Measurements from ENCODE around the gene NANOS2.

NANOS2 gene

GRCh38 chr19:45890877-45891276 is 23.7 kb downstream of the NANOS2 start:
- no peak for DNase-seq

GRCh38 chr19:45889210-45889885 is 25.2 kb downstream of the NANOS2 start:
- DNase-seq = no peak

- DNase-seq = no peak
Observed at GRCh38 chr19:45887200-45887710, 27.3 kb downstream of the NANOS2 start.

GRCh38 chr19:45886427-45887199 is 28.0 kb downstream of the NANOS2 start:
- DNase-seq = peak; percentile 82 to 93 (median 82)

- peak; percentile 82 to 92 (median 86) for DNase-seq
Observed at GRCh38 chr19:45885556-45886426, 28.8 kb downstream of the NANOS2 start, which contains the start of gene IRF2BP1. TSS of gene IRF2BP1 (minus strand) at chr19:45886141. CDS start at chr19:45885774, 367 bp downstream.

GRCh38 chr19:45884682-45885555 is 29.7 kb downstream of the NANOS2 start:
- peak in 1 of 6 experiments; percentile 20 for DNase-seq

GRCh38 chr19:45883881-45884681 is 30.5 kb downstream of the NANOS2 start:
- DNase-seq = no peak

GRCh38 chr19:45883586-45883880 is 31.0 kb downstream of the NANOS2 start:
- peak in 1 of 6 experiments; percentile 27 for DNase-seq

- DNase-seq = peak; percentile 50 to 78 (median 76)
Observed at GRCh38 chr19:45882652-45883585, 31.7 kb downstream of the NANOS2 start.

- DNase-seq = no peak
Observed at GRCh38 chr19:45881909-45882528, 32.6 kb downstream of the NANOS2 start.

- no peak for DNase-seq
Observed at GRCh38 chr19:45881082-45881908, 33.3 kb downstream of the NANOS2 start.

GRCh38 chr19:45879971-45880370 is 34.6 kb downstream of the NANOS2 start:
- DNase-seq = no peak

GRCh38 chr19:45879055-45879454 is 35.5 kb downstream of the NANOS2 start:
- DNase-seq = no peak

GRCh38 chr19:45878043-45878794 is 36.4 kb downstream of the NANOS2 start:
- no peak for DNase-seq

- peak in 1 of 6 experiments; percentile 39 for DNase-seq
Observed at GRCh38 chr19:45876411-45877197, 38.0 kb downstream of the NANOS2 start.

GRCh38 chr19:45876161-45876410 is 38.5 kb downstream of the NANOS2 start:
- DNase-seq = no peak

- DNase-seq = no peak
Observed at GRCh38 chr19:45874620-45874966, 40.0 kb downstream of the NANOS2 start.
